Esophagus squamous epithelium (tissue), 5 donors: ENCODE results near the gene DNM3. TPM values are rescaled to one million over a fixed set of nuclear protein-coding genes. Genes with fewer than 3 reads are reported as not detected.

Experiments used
- DNase-seq: peaks from one replicate; lab custom pipeline; 2025; lab: John Stamatoyannopoulos, UW
- H3K27ac ChIP-seq, 4 donors: fragments of 200-600 bp; sonication (generic); one replicate each; pipeline ENCODE4 v1.5.1; 2016 to 2019; ENCODE audit warnings: mild to moderate bottlenecking in 1 of 4
- H3K27me3 ChIP-seq, 4 donors: fragments of 200-600 bp; sonication (generic); 1 replicate in 3 of 4; 2 replicates in 1 of 4; pipeline versions ENCODE4 v1.5.1 to v1.6.0; 2017 to 2021; ENCODE audit warnings: antibody characterized with exemption in 1 of 4
- H3K36me3 ChIP-seq, 3 donors: fragments of 200-600 bp; sonication (generic); one replicate each; pipeline ENCODE4 v1.5.1; 2016 to 2019
- H3K4me1 ChIP-seq, 3 donors: fragments of 200-600 bp; sonication (generic); one replicate each; pipeline ENCODE4 v1.5.1; 2017 to 2019
- H3K4me3 ChIP-seq, 4 donors: fragments of 200-600 bp; sonication (generic); 1 replicate in 3 of 4; 2 replicates in 1 of 4; pipeline ENCODE4 v1.5.1; 2016 to 2019; ENCODE audit warnings: mild to moderate bottlenecking in 2 of 4, moderate library complexity in 1 of 4
- H3K9me3 ChIP-seq, 3 donors: fragments of 200-600 bp; sonication (generic); one replicate each; pipeline ENCODE4 v1.5.1; 2016 to 2019
- POLR2A ChIP-seq, 4 donors: fragments of 450-650 bp; IDR thresholded peaks; one replicate each; pipeline ENCODE4 v1.6.1; 2017; ENCODE audit warnings: antibody characterized with exemption in 4 of 4, mild to moderate bottlenecking in 4 of 4, moderate library complexity in 3 of 4
- WGBS, 2 donors: methylation state at CpG; one replicate each; pipeline ENCODE4 v1.1.5; 2018; 5-methylcytosine and 5-hydroxymethylcytosine counted together
- intact Hi-C: fragments of 100-400 bp; cut with DNase I; formaldehyde crosslinking; loops from one replicate; pipeline ENCODE4 v1.15.0; 2022
- total RNA-seq, 4 donors: library from RNA; depleted of rRNA; stranded (reverse); fragments of >200 nt; gene quantifications; one replicate each; pipeline ENCODE4 v1.1.0, GENCODE V29; 2016
- TF ChIP-seq, protein P1 (sequence below), 6 experiments: fragments of 450-650 bp in 4 of 6; fragments of 200-600 bp in 2 of 6; sonication (generic) in 2 of 6; IDR thresholded peaks; one replicate each; pipeline ENCODE4 v1.5.1; 2016 to 2019; ENCODE audit warnings: antibody characterized with exemption in 6 of 6, mild to moderate bottlenecking in 4 of 6, moderate library complexity in 4 of 6
- donor health status: DM: yes; HTN: yes; CAD: no.

The DNM3 gene
- total RNA-seq, 4 donors from 2014 or later: 0.91 to 3.2 (median 1.8) TPM

DNA sequence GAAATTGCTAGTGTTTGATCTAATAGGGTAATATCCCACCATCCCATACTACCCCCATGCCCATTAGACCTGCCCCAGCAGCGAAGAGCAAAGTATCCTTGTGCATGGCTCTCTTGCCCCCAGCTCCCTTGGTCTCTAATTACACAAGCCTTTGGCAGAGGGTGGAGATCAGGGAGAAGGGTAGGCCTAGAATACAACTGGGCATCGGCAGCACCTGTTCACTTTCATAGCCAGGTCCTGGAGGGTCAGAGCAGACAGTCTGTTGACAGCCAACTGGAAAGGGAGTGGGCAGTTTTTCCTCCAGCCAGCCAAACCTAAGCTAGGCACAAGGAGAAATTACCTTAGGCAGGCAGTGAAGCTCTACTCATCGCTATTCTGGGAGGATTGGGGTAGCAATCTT lies 605.2 kb downstream of the DNM3 start:
- intact Hi-C loops: no loop called here
- no peak overlapping the region for H3K27ac ChIP-seq
- no peak for TF ChIP-seq POLR2A (IDR thresholded peaks at IDR 0.05)
- TF ChIP-seq, protein P1, sequence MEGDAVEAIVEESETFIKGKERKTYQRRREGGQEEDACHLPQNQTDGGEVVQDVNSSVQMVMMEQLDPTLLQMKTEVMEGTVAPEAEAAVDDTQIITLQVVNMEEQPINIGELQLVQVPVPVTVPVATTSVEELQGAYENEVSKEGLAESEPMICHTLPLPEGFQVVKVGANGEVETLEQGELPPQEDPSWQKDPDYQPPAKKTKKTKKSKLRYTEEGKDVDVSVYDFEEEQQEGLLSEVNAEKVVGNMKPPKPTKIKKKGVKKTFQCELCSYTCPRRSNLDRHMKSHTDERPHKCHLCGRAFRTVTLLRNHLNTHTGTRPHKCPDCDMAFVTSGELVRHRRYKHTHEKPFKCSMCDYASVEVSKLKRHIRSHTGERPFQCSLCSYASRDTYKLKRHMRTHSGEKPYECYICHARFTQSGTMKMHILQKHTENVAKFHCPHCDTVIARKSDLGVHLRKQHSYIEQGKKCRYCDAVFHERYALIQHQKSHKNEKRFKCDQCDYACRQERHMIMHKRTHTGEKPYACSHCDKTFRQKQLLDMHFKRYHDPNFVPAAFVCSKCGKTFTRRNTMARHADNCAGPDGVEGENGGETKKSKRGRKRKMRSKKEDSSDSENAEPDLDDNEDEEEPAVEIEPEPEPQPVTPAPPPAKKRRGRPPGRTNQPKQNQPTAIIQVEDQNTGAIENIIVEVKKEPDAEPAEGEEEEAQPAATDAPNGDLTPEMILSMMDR (IDR thresholded peaks at IDR 0.05): no peak
- 82 to 88% methylated on average over 1 to 2 of the region's 3 CpGs for WGBS, 2 donors
- peaks cover 15 to 67% (median 23%) of the 10 kb centered on the region in 3 donors for H3K4me1 ChIP-seq
- no peak overlapping the region for H3K4me3 ChIP-seq
- H3K9me3 ChIP-seq: no peaks in the 10 kb centered on the region
- DNase-seq: no peak
- no peaks in the 10 kb centered on the region for H3K27me3 ChIP-seq
- no peaks in the 10 kb centered on the region for H3K36me3 ChIP-seq

DNA sequence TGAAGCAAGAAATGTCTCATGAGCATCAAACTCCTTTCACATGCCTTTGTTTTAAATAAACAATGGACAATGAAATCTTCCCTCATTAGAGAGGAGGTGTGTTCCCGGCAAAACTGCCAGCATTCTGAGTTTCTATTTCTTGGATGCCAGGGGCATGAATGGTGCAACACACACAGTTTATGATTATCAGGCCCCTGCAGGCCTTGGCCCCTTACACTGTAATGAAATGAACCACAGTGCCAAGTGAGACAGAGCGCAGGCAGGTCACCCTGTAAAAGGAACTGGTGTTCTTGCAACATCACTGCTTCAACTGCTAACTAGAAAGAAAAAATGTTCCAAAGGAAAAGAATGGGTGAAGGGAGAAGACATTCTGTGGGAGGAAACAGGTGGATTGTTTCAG lies 606.3 kb downstream of the DNM3 start:
- no peaks in the 10 kb centered on the region for H3K27me3 ChIP-seq
- no peak for DNase-seq
- TF ChIP-seq, protein P1 (IDR thresholded peaks at IDR 0.05): no peak
- no peak for TF ChIP-seq POLR2A (IDR thresholded peaks at IDR 0.05)
- H3K36me3 ChIP-seq: no peaks in the 10 kb centered on the region
- H3K9me3 ChIP-seq: no peaks in the 10 kb centered on the region
- H3K4me1 ChIP-seq: peaks cover 15 to 56% (median 15%) of the 10 kb centered on the region in 3 donors
- intact Hi-C loops: no loop called here
- H3K27ac ChIP-seq: no peak overlapping the region
- WGBS, 2 donors: 44 to 48% methylated on average over 2 of the region's 2 CpGs
- no peak overlapping the region for H3K4me3 ChIP-seq

DNA sequence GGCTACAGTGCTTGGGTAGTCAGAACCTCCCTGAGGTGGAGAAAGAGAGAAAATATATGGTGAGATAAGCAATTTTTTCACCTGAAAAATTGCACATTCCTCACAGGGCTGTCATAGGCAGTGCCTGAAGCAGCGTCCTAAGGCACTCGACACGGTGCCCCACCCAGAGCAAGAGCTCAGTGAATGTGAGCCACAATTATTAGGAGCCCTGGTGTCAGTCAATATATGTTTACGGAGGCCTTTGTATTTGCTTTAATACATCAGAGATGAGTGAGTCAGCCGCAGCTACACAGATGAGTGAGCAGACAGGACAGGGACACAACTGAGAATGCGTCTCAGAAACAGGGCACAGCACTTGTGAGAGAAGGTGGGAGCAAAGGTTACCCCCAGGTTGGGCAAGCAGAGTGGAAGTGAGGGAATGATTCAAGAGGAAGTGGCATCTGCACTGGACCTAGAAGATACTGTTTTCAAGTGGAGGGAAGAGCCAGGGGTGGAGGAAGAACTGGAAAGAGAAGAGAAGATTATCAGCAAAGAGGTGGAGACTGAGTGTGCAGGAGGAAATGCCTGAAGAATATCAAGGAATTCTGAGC lies 607.8 kb downstream of the DNM3 start:
- no peak for DNase-seq
- WGBS, 2 donors: 27 to 49% methylated on average over 5 to 6 of the region's 6 CpGs
- intact Hi-C loops: no loop called here
- peak overlapping the region in 2 of 4 donors; percentile 0 to 18 for H3K27ac ChIP-seq
- peaks cover 10 to 46% (median 11%) of the 10 kb centered on the region in 3 donors for H3K4me1 ChIP-seq
- H3K9me3 ChIP-seq: no peaks in the 10 kb centered on the region
- H3K27me3 ChIP-seq: no peaks in the 10 kb centered on the region
- TF ChIP-seq, protein P1 (IDR thresholded peaks at IDR 0.05): no peak
- no peak for TF ChIP-seq POLR2A (IDR thresholded peaks at IDR 0.05)
- no peak overlapping the region for H3K4me3 ChIP-seq
- H3K36me3 ChIP-seq: no peaks in the 10 kb centered on the region

DNA sequence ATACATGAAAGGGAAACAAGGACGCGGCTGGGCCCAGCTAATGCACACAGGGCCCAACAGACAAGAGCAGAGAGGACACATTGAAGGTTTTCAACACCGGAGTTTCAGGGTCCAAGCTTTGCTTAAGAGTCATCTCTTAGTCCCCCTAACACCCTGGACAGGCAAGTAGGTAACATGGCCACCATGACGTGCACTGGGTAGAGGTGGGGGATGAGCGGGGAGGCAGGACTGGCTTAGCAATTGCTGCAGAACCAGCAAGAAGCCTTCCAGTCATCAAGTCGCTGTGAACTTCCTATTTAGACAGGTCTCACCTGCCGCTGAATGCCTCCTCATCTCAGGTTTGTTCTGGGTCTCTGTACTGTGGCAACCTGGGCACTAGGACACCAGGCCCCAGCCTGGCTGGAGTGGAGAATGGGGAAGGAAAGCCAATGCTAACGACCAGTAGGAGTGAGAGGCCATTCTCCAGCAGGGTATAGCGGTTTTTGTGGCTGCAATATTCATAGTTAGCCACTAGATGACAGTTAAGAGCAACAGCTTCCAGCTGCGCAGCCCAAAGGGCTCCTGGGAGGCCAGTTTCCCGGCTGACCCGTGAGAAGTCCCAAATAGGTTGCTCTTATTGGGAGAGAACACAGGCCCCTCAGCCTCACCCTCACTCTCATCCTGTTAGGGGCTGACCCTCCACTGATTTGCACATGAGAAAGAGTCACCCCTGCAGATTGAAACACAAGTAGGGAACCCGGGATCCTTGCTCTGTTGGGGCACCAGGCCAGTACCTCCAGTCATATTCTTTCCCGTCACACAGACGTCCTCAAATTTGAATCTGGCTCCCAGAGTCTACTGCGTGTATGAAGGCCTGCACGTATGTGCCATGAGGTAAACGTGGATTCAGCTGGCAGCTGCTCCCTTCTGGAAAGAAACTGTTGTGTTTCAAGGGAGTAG lies 608.6 kb downstream of the DNM3 start:
- Histone ChIP-seq H3K4me3 (peak overlapping the region in 1 of 4 donors; percentile 29), H3K27ac (peak overlapping the region in 1 of 4 donors; percentile 18), H3K9me3 (no peaks in the 10 kb centered on the region), H3K36me3 (no peaks in the 10 kb centered on the region), H3K27me3 (no peaks in the 10 kb centered on the region), H3K4me1 (peaks cover 7 to 41% (median 11%) of the 10 kb centered on the region in 3 donors)
- 49 to 58% methylated on average over 9 to 10 of the region's 18 CpGs for WGBS, 2 donors
- intact Hi-C loops: loop anchor here (10.0 kb wide), 1 partner anchor 265 kb away; no protein-coding TSS in a partner anchor
- no peak for DNase-seq
- TF ChIP-seq POLR2A (IDR thresholded peaks at IDR 0.05): no peak
- TF ChIP-seq, protein P1 (IDR thresholded peaks at IDR 0.05): peak; percentile 37 to 89 (median 75)

DNA sequence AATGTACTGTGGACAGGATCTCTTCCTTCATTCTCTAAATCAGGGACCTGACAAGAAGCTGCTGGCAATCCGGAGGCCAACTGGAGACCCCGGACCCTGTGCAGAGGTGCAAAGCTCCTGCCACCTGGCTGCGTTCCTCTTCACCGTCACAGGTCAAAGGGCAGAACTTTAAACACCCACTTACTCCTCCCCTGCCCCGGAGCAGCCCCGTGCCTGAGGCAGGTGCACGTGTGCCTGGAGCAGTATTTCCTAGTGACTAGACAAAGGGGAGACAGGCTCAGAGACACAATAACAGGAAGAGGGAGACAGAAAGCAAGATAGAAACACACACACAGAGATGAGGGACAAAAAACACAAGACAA lies 609.2 kb downstream of the DNM3 start:
- no peak for DNase-seq
- Histone ChIP-seq H3K27ac (no peak overlapping the region), H3K27me3 (no peaks in the 10 kb centered on the region), H3K9me3 (no peaks in the 10 kb centered on the region), H3K4me3 (no peak overlapping the region), H3K36me3 (no peaks in the 10 kb centered on the region), H3K4me1 (peaks cover 7 to 41% (median 11%) of the 10 kb centered on the region in 3 donors)
- intact Hi-C loops: loop anchor here (10.0 kb wide), 1 partner anchor 264 kb away; no protein-coding TSS in a partner anchor
- WGBS, 2 donors: 38 to 51% methylated on average over 3 to 7 of the region's 7 CpGs
- TF ChIP-seq POLR2A (IDR thresholded peaks at IDR 0.05): no peak
